Ascending aorta (tissue), 2 donors: Measurements from ENCODE around the gene CELF2. TPM values are rescaled to one million over a fixed set of nuclear protein-coding genes. Genes with fewer than 3 reads are reported as not detected.
"Not testable (repeated sequence)": the region's sequence is repeated elsewhere in the genome, so short reads cannot be mapped to it uniquely, and the experiment has no call there.

ENCODE experiments used
- DNase-seq, 2 donors: peaks; one replicate each; pipeline ENCODE4 v3.0.0-alpha.2; 2019; ENCODE audit warnings: low spot score in 2 of 2
- H3K27ac ChIP-seq, 2 donors: fragments of 200-600 bp; sonication (generic); one replicate each; pipeline ENCODE4 v1.5.1; 2016 to 2017; ENCODE audit warnings: mild to moderate bottlenecking in 1 of 2
- H3K27me3 ChIP-seq: fragments of 200-600 bp; sonication (generic); one replicate; pipeline ENCODE4 v1.5.1; 2017
- H3K36me3 ChIP-seq, 2 donors: fragments of 200-600 bp; sonication (generic); one replicate each; pipeline ENCODE4 v1.5.1; 2016
- H3K4me1 ChIP-seq, 2 donors: fragments of 200-600 bp; sonication (generic); one replicate each; pipeline ENCODE4 v1.5.1; 2016 to 2017; ENCODE audit warnings: mild to moderate bottlenecking in 1 of 2
- H3K4me3 ChIP-seq, 2 donors: fragments of 200-600 bp; sonication (generic); one replicate each; pipeline ENCODE4 v1.5.1; 2016 to 2017; ENCODE audit warnings: mild to moderate bottlenecking in 1 of 2
- H3K9me3 ChIP-seq, 2 donors: fragments of 200-600 bp; sonication (generic); one replicate each; pipeline ENCODE4 v1.5.1; 2016
- intact Hi-C: fragments of 100-400 bp; cut with DNase I; formaldehyde crosslinking; loops from one replicate; pipeline ENCODE4 v1.15.1; 2023
- total RNA-seq: library from RNA; depleted of rRNA; stranded (reverse); fragments of >200 nt; gene quantifications from one replicate; pipeline ENCODE4 v1.1.0, GENCODE V29; 2016
- TF ChIP-seq, protein P1 (sequence below), 3 experiments: fragments of 200-600 bp in 2 of 3; fragments of 450-650 bp in 1 of 3; sonication (generic) in 2 of 3; IDR thresholded peaks; one replicate each; pipeline ENCODE4 v1.5.1; 2016 to 2019; ENCODE audit warnings: antibody characterized with exemption in 3 of 3, mild to moderate bottlenecking in 1 of 3, moderate library complexity in 1 of 3

Gene CELF2
- total RNA-seq, 1 donor from 2014 or later = 26.6 TPM

DNA sequence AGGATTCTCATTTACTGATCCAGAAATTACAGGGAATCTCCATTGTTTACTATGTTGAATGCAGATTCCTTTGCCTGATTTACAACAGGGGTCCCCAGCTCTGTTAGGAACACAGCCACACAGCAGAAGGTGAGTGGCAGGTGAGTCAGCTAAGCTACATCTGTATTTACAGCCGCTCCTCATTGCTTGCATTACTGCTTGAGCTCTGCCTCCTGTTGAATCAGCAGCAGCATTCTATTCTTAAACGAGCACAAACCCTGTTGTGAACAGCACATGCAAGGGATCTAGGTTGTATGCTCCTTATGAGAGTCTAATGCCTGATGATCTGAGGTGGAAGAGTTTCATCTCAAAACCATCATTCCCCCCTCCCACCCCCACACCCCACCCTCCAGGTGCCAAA is 23.3 kb upstream of the CELF2 start:
- H3K27ac ChIP-seq = no peak overlapping the region
- H3K27me3 ChIP-seq = no peaks in the 10 kb centered on the region
- TF ChIP-seq, protein P1, sequence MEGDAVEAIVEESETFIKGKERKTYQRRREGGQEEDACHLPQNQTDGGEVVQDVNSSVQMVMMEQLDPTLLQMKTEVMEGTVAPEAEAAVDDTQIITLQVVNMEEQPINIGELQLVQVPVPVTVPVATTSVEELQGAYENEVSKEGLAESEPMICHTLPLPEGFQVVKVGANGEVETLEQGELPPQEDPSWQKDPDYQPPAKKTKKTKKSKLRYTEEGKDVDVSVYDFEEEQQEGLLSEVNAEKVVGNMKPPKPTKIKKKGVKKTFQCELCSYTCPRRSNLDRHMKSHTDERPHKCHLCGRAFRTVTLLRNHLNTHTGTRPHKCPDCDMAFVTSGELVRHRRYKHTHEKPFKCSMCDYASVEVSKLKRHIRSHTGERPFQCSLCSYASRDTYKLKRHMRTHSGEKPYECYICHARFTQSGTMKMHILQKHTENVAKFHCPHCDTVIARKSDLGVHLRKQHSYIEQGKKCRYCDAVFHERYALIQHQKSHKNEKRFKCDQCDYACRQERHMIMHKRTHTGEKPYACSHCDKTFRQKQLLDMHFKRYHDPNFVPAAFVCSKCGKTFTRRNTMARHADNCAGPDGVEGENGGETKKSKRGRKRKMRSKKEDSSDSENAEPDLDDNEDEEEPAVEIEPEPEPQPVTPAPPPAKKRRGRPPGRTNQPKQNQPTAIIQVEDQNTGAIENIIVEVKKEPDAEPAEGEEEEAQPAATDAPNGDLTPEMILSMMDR (IDR thresholded peaks at IDR 0.05) = no peak
- H3K4me1 ChIP-seq = no peaks in the 10 kb centered on the region
- no peak for DNase-seq
- no peaks in the 10 kb centered on the region for H3K9me3 ChIP-seq
- no peak overlapping the region for H3K4me3 ChIP-seq
- intact Hi-C loops = no loop called here
- H3K36me3 ChIP-seq = no peaks in the 10 kb centered on the region

DNA sequence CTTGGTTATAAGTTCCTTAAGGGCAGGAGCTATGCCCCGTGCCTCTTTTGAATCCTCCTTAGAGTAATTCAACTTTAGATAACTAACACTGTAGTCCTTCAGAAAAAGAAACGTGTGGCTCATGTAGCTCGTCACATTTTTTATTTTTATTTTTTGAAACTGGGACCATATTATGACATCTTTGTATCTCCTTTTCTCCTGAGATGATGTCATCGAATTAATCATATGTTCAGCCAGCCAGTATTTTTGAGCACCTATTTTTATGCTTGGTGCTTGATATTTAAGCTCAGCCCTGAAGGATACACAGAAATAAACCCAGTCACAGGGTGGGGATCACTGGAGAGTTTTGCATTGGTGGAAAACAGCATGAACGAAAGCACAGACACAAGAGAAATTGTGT is 22.6 kb upstream of the CELF2 start:
- H3K4me1 ChIP-seq = no peaks in the 10 kb centered on the region
- intact Hi-C loops = no loop called here
- DNase-seq = no peak
- H3K4me3 ChIP-seq = no peak overlapping the region
- H3K27me3 ChIP-seq = no peaks in the 10 kb centered on the region
- H3K27ac ChIP-seq = no peak overlapping the region
- H3K9me3 ChIP-seq = no peaks in the 10 kb centered on the region
- no peaks in the 10 kb centered on the region for H3K36me3 ChIP-seq
- TF ChIP-seq, protein P1 (IDR thresholded peaks at IDR 0.05) = no peak

DNA sequence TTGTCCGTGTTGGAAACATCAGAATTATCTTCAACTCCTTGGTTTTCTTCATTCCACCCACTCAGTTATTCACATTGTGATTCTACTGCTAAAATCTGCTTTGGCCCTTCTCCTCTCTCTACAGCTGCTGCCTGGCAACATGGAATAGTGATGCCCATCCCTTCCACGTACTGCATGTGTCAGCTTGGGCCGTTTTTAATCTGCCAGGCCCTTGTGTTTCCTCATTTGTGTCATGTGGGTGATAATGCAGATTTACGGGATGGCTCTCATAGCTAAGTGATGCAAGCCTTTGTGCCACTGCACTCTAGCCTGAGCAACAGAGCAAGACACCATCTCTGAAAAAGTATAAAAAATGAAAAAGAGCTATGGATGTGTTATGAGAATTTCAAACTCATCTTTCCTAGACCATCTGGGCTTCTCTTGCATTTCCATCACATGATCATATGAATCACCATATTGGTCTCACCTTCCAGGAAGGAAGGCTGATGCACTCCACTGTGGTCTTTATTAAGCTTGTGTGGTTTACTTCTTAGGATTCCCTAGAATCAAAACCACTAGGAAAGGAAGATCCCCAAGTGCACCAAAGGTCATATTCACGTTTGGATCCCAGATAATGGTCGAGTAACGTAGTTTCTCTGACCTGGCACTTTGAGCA is 20.6 kb upstream of the CELF2 start:
- no peak overlapping the region for H3K27ac ChIP-seq
- H3K27me3 ChIP-seq = no peaks in the 10 kb centered on the region
- TF ChIP-seq, protein P1 (IDR thresholded peaks at IDR 0.05) = no peak
- H3K9me3 ChIP-seq = no peaks in the 10 kb centered on the region
- H3K4me3 ChIP-seq = no peak overlapping the region
- no peaks in the 10 kb centered on the region for H3K36me3 ChIP-seq
- no peaks in the 10 kb centered on the region for H3K4me1 ChIP-seq
- intact Hi-C loops = no loop called here
- no peak for DNase-seq

DNA sequence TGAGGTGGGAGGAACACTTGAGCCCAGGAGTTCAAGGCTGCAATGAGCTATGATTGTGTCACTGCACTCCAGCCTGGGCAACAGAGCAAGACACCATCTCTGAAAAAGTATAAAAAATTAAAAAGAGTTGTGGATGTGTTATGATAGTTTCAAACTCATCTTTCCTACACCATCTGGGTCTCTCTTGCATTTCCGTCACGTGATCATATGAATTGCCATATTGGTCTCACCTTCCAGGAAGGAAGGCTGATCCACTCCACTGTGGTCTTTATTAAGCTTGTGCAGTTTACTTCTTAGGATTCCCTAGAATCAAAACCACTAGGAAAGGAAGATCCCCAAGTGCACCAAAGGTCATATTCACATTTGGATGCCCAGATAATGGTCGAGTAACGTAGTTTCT is 18.2 kb upstream of the CELF2 start:
- H3K27ac ChIP-seq, intact Hi-C loops: not testable (repeated sequence)

DNA sequence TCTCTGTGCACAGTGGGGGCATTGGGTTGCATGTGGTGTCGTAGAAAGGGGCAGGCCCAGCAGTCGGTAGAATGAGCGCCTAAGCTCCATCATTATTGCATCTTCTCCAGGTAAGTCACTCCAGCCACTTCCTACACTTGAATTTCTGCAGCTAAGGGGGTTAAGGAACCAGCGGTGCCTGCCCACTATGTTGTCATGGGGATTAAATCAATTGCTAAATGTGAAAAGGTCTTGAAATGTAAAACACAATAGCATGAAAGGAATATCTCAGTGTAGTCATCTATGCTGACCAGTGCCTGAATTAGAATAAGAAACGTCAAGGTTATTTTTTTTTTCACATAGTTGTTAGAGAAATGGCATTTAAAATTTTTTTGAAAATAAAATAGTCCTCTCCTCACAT is 15.2 kb upstream of the CELF2 start:
- H3K27me3 ChIP-seq = no peaks in the 10 kb centered on the region
- intact Hi-C loops = no loop called here
- no peak overlapping the region for H3K4me3 ChIP-seq
- TF ChIP-seq, protein P1 (IDR thresholded peaks at IDR 0.05) = no peak
- no peaks in the 10 kb centered on the region for H3K36me3 ChIP-seq
- no peaks in the 10 kb centered on the region for H3K4me1 ChIP-seq
- H3K27ac ChIP-seq = no peak overlapping the region
- DNase-seq = no peak
- H3K9me3 ChIP-seq = no peaks in the 10 kb centered on the region

More for the DNA sequence above, 18.2 kb upstream of the CELF2 start:
- H3K4me1 ChIP-seq, DNase-seq, H3K36me3 ChIP-seq, H3K27me3 ChIP-seq, H3K4me3 ChIP-seq, H3K9me3 ChIP-seq: not testable (repeated sequence)

DNA sequence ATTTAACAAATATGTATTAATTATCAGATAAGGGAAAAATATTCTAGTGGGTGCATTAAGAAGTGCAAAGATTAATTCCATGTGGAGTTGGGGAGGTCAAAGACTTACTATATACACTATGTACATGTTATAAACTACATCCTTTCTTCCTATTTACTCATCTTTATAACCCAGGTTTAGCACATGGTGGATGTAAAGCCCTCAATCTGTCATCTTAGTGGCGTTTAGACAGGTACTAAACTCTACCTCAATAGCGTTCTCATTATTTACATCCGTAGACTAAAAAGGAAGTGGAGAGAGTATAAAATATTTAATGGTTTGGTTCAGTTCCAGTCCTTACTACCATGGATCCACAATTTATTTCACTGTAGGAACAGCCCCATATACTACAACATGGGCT is 14.8 kb upstream of the CELF2 start:
- no peak overlapping the region for H3K27ac ChIP-seq
- DNase-seq = no peak

More for the DNA sequence above, 14.8 kb upstream of the CELF2 start:
- Histone ChIP-seq H3K4me3 (no peak overlapping the region), H3K9me3 (no peaks in the 10 kb centered on the region), H3K4me1 (no peaks in the 10 kb centered on the region), H3K36me3 (no peaks in the 10 kb centered on the region), H3K27me3 (no peaks in the 10 kb centered on the region)
- TF ChIP-seq, protein P1 (IDR thresholded peaks at IDR 0.05) = no peak
- intact Hi-C loops = no loop called here
